HG03159 (cell line): Measurements from ENCODE around the gene TNFSF8.

ENCODE experiments used
- ATAC-seq: cut with Tn5 transposase; IDR thresholded peaks from one replicate; pipeline ENCODE4 v1.9.1; 2021; ENCODE audit warnings: mild to moderate bottlenecking, moderate library complexity; ENCODE audit not compliant: unreplicated experiment

The TNFSF8 gene

DNA sequence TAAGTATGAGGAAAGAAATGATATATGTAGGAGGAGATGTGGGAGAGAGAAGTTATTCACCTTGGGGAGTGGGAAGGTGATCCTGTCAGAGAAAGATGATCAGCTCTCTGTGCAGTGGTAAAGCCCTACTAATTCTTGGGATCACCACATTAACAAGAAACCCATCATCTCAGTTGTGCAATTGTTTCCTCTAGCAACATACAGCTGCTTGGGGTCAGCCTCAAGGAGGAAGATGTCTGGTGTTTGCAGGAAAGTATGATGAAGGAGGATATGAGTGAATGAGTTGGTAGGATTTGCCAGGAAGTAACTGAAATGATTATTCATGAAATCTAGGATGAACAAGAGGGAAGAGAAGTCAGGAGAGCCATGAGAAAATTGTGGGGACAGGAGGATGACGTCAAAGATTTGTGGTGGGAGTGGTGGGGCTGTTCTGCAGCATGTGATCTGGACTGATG is 50.1 kb downstream of the TNFSF8 start:
- no peak for ATAC-seq

DNA sequence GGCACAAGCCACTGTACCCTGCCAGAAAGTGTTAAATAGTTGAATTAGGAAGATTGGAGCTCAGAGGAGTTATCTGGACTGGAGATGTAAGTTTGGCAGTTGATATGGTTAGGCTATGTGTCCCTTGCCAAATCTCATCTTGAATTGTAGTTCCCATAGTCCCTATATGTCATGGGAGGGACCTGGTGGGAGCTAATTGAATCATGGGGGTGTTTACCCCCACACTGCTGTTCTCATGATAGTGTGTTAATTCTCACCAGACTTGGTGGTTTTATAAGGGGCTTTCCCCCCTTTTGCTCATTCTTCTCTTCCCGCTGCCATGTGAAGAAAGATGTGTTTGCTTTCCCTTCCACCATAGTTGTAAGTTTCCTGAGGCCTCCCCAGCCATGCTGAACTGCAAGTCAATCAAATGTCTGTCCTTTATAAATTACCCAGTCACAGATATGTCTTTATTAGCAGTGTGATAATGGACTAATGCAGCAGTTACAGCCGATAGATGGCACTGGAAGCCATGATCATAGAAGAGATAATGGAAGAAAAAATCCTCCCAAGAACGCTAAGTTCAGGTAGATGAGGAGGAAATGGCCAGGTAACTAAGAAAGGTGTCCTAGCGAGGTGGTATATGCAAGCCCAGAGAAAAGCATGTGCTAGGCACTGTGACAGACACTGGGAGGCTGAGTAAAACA is 51.4 kb downstream of the TNFSF8 start:
- no peak for ATAC-seq

DNA sequence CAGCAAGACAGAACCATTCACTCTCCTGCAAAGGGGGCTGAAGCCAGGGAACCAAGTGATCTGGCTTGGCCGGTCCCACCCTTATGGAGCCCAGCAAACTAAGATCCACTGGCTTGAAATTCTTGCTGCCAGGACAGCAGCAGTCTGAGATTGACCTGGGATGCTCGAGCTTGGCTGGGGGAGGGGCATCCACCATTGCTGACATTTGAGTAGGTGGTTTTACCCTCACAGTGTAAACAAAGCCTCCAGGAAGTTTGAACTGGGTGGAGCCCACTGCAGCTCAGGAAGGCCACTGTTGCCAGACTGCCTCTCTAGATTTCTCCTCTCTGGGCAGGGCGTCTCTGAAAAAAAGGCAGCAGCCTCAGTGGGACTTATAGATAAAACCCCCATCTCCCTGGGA is 60.5 kb downstream of the TNFSF8 start:
- ATAC-seq: no peak

DNA sequence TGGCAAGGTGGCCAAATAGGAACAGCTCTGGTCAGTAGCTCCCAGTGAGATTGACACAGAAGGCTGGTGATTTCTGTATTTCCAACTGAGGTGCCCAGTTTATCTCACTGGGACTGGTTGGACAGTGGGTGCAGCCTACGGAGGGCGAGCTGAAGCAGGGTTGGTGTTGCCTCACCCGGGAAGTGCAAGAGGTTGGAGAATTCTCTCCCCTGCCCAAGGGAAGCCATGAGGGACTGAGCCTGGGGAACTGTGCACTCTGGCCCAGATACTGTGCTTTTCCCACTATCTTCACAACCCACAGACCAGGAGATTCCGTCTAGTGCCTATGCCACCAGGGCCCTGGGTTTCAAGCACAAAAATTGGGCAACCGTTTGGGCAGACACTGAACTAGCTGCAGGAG is 61.0 kb downstream of the TNFSF8 start:
- no peak for ATAC-seq

DNA sequence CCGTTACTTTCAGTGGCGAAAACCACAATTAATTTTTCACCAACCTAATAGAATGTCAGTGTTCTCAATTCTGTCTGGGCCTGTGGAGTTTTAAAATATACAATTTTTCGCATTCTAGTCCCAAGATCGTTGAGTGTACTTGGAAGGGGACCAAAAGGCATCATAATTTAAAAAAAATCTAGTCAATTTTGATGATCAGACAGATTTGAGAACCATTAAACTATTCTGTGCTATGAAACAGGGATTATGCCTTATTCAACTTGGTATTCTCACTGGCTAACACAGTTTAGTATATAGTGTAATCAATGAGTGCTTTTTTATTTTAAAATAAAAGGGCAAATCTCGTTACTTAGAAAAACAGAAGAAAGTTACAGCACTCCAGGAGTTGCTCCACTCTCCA is 63.1 kb downstream of the TNFSF8 start:
- no peak for ATAC-seq

DNA sequence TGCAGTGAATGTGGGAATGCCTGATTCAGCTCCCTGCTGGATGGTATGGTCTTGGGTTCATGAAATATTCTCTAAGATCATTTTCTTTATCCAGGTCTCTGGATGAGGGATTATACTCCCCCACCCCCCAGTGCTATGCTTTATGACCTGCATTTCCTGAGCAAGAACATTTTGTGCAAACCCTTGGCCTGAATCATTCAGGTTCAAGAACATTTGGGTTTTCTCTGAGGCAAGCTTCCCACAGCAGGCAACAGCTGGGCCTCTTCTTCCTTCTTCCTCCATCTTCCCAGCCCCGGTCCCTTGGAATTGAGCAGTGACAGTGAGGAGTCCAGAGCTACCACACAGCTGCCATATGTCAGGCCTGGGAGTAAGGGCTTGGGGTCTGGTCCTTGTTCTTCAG is 65.9 kb downstream of the TNFSF8 start:
- ATAC-seq: no peak

DNA sequence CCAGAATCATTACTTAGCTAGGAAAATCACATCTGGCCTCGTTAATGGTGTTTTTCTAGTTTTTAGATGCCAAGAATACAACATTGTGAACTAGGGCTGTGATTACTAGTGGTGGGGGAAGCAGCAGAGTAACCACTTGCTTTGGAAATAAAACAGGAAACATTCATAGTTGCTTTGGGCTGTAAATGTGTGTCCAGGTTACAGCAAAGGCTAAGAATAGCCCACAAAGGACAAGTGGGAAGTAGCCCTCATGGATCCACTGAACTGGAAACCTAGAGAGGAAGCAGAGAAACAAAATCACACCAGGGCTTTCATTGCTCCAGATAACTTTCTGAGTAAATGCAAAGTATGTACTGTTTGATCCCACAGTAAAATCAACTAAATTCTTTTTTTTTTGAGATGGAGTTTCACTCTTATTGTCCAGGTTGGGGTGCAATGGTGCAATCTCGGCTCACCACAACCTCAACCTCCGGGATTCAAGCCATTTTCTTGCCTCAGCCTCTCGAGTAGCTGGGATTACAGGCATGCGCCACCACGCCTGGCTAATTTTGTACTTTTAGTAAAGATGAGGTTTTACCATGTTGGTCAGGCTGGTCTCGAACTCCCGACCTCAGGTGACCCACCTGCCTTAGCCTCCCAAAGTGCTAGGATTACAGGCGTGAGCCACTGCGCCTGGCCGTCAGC is 68.3 kb downstream of the TNFSF8 start:
- no peak for ATAC-seq

DNA sequence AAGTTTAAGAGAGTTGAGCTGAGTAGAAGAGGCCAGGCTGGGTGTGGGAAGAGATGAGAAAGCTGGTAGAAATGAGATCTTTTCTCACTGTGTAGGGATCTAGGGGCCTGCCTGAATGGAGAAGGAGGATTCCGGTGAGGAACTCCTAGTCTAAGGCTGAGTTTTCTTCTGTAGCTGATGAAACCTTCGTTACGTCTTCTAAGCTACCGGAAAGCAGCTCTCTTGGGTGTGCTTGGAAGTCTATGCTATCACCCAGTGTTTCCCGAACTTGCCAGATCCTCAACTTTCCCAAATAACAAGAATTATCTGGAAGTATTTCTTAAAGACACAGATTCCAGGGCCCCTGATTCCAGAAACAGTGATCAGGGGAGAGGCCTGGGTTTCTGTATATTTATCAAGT is 69.1 kb downstream of the TNFSF8 start:
- ATAC-seq: no peak

DNA sequence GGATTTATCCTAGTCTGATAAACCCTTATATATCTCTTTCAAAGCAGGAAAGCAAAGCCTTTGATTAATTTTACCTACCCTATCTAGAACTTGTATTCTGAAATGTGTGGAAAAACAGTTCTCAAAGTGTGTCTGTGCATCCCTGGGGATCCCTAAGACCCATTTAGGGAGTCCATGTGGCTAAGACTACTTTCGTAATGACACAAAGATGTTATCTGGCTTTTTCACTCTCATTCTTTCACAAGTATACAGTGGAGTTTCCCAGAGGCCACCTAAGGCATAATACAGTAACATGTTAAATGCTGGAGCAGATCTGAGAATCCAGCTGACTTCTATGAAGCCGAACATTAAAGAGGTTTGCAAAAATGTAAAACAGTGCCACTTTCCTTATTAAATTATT is 70.2 kb downstream of the TNFSF8 start:
- no peak for ATAC-seq

DNA sequence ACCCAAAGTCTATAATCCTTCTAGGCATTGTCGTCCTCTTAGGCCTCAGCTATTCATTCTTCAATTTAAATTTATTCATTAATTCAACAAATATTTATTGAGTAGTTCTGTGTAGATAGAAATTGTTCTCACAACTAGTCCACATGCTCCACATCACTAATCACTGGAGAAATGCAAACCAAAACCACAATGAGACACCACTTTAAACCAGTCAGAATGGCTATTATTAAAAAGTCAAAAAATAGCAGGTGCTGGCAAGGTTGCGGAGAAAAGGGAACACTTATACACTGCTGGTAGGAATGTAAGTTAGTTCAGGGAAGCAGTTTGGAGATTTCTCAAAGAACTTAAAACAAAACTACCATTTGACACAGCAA is 73.5 kb downstream of the TNFSF8 start:
- ATAC-seq: no peak

DNA sequence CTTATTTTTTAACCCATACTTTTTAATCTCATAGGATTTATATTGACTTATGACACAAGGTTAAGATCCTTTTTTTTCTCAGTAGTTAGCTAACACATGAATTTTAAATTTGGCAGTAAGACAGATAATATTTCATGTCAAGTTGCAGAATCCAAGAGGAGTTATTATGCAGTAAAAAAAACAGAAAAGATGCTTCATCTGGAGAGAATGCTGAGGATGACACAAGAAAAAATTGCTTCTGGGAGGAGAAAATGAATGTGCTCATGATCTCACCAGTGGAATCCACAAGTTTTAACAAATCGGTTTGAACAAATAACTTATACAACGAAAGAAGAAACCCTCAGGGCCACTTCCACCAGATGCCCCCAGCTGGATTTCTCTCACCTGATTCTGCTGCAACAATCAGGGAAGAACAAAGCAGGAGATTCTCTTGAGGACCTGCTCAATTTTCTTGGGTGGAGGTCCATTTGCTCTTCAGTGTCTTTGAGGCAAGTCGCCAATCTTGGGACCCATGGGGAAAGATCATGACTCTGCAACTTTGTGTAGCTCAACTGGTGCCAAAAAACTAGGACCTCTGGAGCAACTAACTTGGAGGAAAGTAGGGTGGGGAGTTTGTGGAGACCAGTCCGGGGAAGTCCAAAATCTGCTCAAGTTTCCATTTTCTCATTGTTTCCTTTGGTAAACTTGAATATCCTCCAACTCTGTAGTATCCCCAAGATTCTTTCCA is 74.0 kb downstream of the TNFSF8 start:
- ATAC-seq: no peak

DNA sequence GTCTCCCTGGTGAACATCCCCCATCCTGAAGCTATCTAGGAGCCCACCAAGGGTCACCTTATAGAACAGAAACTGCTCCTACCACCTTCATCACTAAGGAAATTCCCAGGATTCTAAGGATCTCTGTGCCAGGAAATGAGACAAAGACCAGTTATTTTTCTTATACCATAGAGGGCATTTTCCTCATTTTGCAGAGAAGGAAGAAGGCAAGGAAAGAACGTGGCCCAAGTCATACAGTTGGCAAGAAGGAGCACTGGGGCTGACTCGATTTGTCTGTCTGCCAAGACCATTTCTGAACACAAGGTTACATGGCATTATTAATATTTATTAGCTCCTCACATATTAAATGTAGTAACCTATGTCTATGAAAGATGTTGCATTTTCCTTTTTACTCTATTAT is 74.9 kb downstream of the TNFSF8 start:
- ATAC-seq: no peak

DNA sequence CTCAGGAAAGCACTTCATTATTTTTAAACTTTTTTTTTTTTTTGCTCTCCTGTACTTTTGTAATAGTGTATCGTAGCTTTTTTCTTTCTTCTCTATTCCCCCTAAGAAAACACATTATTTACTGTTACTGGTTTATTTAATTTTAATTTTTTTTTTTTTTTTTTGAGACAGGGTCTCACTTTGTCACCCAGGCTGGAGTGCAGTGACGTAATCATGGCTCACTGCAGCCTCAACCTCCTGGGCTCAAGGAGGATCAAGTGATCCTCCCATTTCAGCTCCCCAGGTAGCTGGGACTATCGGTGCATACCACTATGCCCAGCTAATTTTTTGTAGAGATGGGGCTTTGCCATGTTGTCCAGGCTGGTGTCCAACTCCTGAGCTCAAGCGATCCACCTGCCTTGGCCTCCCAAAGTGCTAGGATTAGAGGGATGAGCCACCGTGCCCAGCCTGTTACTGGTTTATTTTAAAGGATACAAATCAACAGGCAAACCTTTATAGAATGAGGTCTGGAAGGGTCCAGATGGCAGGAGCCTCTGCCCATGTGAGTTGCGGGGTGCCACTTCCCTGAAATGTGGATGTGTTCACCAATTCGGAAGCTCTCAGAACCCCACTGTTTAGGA is 75.5 kb downstream of the TNFSF8 start:
- ATAC-seq: no peak

DNA sequence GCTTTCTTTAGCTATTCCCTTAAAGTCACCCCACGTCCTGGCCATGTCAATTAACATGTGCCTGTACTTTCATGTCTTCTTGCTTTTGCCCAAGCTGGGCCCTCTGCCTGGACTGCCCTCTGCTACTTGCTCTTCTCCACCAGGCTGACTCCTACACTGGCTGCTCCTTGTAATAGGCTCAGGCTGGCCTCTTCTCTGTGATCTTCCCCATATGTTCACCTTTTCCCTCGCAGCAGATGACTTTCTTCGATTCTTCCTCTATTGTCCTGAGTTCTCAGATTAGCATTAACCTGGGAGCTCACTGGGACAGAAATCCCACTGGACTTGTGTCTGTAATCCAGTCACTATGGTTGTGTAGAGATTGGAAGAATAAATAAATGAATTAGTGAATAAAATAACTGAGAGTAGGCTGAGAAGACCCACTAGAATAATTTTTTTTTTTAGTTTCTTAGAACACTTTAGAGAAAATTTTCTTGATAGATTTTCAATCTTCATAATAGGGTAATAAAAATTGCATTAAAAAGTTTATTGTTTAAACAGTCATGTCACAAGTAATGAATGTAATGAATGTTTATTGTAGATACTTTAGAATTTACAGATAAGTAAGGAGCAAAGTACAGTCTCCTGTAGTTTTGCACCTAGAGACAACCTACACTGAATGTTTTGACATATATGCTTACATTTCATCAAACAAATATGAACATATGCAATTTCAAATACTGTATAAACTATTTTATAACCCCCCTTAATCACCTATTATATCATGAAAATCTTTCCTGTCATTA is 77.1 kb downstream of the TNFSF8 start:
- no peak for ATAC-seq

DNA sequence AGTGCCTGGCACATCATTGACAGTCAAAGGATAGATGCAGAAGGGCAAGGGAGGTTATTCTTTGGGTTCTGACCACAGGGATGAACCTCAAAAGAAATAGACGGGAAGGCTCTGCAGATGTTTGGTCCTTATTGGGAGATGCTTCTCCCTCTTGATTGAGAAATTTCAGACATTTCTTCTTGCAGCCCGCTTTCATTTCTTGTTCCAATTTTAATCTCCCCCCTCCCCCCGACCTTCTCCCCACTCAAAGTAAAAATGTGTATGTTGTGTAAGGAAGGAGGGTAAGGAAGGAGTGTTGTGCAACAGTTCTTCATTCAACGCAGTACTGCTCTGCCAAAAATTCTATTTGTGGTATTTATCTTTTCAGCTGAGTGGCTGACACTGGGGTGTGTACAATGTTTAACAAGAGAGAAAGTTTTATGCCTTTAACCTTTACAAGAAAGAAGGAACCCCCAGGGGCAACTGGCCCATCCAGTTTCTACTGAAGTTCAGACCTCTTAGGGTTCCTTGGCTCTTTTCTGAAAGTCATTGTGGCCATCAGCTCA is 78.3 kb downstream of the TNFSF8 start:
- no peak for ATAC-seq

DNA sequence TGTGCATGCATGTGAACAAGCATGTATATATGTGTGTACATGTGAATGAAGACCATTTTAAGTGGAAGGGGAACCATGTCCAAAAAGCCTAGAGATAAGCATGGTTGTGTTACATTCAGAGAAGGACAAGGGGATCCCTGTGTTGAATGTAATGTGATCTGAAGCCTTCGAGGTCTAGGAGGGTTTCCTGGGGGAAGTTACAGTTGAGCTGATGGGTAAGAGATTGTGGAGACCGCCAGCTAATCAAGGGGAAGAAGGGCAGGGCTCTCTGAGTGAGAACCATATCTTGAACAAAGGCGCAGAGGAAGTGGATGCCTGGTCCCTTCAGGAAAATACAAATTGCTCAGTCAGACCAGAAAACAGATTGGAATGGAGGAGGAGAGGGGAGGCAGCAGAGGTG is 79.1 kb downstream of the TNFSF8 start:
- ATAC-seq: no peak
